ENCODE data around the gene SLC25A26.

DNA sequence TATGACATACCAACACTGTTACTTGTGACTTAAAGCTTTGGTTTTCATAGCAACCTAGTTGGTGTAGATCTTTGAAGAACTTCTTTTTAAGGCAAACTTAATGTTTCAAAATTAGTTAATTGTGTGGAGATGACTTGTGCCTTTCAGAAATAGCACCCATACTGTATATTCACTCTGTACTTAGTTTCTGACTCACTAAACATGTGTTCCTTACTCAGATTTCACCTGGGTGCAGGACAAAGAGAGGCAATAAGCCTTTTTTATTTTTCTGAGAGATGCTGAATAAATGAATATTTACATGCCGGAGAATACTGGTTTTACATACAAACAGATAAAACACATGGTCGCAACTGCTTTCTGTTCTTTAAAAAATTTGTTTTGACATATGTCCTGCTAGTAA is 44.8 kb downstream of the SLC25A26 start:
- TF ChIP-seq, protein P1, sequence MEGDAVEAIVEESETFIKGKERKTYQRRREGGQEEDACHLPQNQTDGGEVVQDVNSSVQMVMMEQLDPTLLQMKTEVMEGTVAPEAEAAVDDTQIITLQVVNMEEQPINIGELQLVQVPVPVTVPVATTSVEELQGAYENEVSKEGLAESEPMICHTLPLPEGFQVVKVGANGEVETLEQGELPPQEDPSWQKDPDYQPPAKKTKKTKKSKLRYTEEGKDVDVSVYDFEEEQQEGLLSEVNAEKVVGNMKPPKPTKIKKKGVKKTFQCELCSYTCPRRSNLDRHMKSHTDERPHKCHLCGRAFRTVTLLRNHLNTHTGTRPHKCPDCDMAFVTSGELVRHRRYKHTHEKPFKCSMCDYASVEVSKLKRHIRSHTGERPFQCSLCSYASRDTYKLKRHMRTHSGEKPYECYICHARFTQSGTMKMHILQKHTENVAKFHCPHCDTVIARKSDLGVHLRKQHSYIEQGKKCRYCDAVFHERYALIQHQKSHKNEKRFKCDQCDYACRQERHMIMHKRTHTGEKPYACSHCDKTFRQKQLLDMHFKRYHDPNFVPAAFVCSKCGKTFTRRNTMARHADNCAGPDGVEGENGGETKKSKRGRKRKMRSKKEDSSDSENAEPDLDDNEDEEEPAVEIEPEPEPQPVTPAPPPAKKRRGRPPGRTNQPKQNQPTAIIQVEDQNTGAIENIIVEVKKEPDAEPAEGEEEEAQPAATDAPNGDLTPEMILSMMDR (IDR thresholded peaks at IDR 0.05), result no peak
- TF ChIP-seq POLR2A (IDR thresholded peaks at IDR 0.05), result no peak

Data from body of pancreas (tissue), 4 donors.